ENCODE data around the gene PCDHGC4.

GRCh38 chr5:141484641-141485311 is at the start of gene PCDHGC4:
- TF ChIP-seq CTCF (IDR thresholded peaks at IDR 0.05) (no peak), EP300 (IDR thresholded peaks at IDR 0.05) (no peak)
